H1 (cell line): ENCODE measurements around the gene MUC5AC. TPM values are rescaled to one million over a fixed set of nuclear protein-coding genes. Genes with fewer than 3 reads are reported as not detected.

Experiments
- CTCF ChIA-PET: fragments of 300-600 bp; sonication (Branson Sonifier 250); formaldehyde crosslinking; loops from one replicate; lab custom pipeline; 2021; ENCODE audit not compliant: partially characterized antibody; lab: Charles Lee
- POLR2A ChIA-PET: fragments of 300-600 bp; sonication (Branson Sonifier 250); formaldehyde crosslinking; loops from one replicate; lab custom pipeline; 2021; ENCODE audit warnings: inconsistent platforms; ENCODE audit not compliant: partially characterized antibody; lab: Charles Lee
- DNase-seq, 2 experiments: peaks; one replicate each; pipeline versions ENCODE4 v3.0.0 to v3.0.0-alpha.2; 2010 to 2022; ENCODE audit warnings: low spot score in 2 of 2, low read depth in 1 of 2, mixed read lengths in 1 of 2
- FAIRE-seq: peaks from 2 replicates; lab custom pipeline; 2011; peaks lifted over from hg19 to GRCh38; lab: Jason Lieb, UNC
- H2AFZ ChIP-seq: 2 replicates; pipeline ENCODE4 v1.8.1; 2012; ENCODE audit warnings: low read length, inconsistent platforms
- H2AK5ac ChIP-seq: 2 replicates; pipeline ENCODE4 v1.6.1; 2013; ENCODE audit warnings: low read depth, low read length
- H2BK120ac ChIP-seq: replicated peaks from 2 replicates; pipeline ENCODE3; 2013; ENCODE audit warnings: low read depth, low read length, inconsistent platforms
- H2BK12ac ChIP-seq: 2 replicates; pipeline ENCODE4 v1.6.1; 2013; ENCODE audit warnings: low read depth, low read length
- H2BK15ac ChIP-seq: 2 replicates; pipeline ENCODE4 v1.6.1; 2013; ENCODE audit warnings: low read length
- H2BK20ac ChIP-seq: 2 replicates; pipeline ENCODE4 v1.6.1; 2013; ENCODE audit warnings: low read length
- H2BK5ac ChIP-seq: 2 replicates; pipeline ENCODE4 v1.6.1; 2013; ENCODE audit warnings: low read depth, low read length
- H3K14ac ChIP-seq: 2 replicates; pipeline ENCODE4 v1.6.1; 2013; ENCODE audit warnings: inconsistent platforms; ENCODE audit not compliant: insufficient read length
- H3K18ac ChIP-seq: 2 replicates; pipeline ENCODE4 v1.6.1; 2013; ENCODE audit warnings: low read length; ENCODE audit errors: extremely low read depth
- H3K23ac ChIP-seq: 2 replicates; pipeline ENCODE4 v1.6.1; 2013; ENCODE audit warnings: inconsistent platforms; ENCODE audit not compliant: insufficient read length
- H3K23me2 ChIP-seq: 2 replicates; pipeline ENCODE4 v1.6.1; 2013; ENCODE audit warnings: low read depth, low read length
- H3K27ac ChIP-seq: 2 replicates; pipeline ENCODE4 v1.6.1; 2011; ENCODE audit warnings: low read depth, low read length, inconsistent platforms
- H3K27me3 ChIP-seq, 4 experiments: replicated peaks in 1 of 4; 1 replicate in 1 of 4; 2 replicates in 3 of 4; pipeline versions ENCODE4 v1.6.1 to v1.8.1; 2011 to 2013; ENCODE audit warnings: low read length in 3 of 4, mild to moderate bottlenecking in 3 of 4, inconsistent platforms in 2 of 4, mixed read lengths in 2 of 4, moderate library complexity in 1 of 4; ENCODE audit not compliant: control insufficient read depth in 3 of 4, insufficient read depth in 3 of 4; ENCODE audit errors: extremely low read depth in 1 of 4
- H3K36me3 ChIP-seq, 4 experiments: 2 replicates each; pipeline versions ENCODE4 v1.6.1 to v1.8.1; 2011 to 2013; ENCODE audit warnings: mild to moderate bottlenecking in 4 of 4, low read length in 3 of 4, moderate library complexity in 2 of 4, control low read depth in 1 of 4, inconsistent platforms in 1 of 4; ENCODE audit not compliant: insufficient read depth in 4 of 4, control insufficient read depth in 2 of 4
- H3K4ac ChIP-seq: replicated peaks from 2 replicates; pipeline ENCODE3; 2013; ENCODE audit warnings: low read length, low read depth, mixed read lengths, inconsistent platforms; ENCODE audit not compliant: insufficient read length
- H3K4me1 ChIP-seq, 4 experiments: replicated peaks in 1 of 4; 1 replicate in 1 of 4; 2 replicates in 3 of 4; pipeline versions ENCODE4 v1.6.1 to v1.8.1; 2011 to 2013; ENCODE audit warnings: low read length in 3 of 4, inconsistent platforms in 2 of 4, mixed read lengths in 1 of 4; ENCODE audit not compliant: insufficient read depth in 4 of 4, control insufficient read depth in 3 of 4
- H3K4me2 ChIP-seq, 2 experiments: 2 replicates each; pipeline versions ENCODE4 v1.6.1 to v1.8.1; 2011 to 2013; ENCODE audit warnings: low read depth in 2 of 2, low read length in 2 of 2, control low read depth in 1 of 2, inconsistent platforms in 1 of 2, mild to moderate bottlenecking in 1 of 2; ENCODE audit not compliant: insufficient read depth in 1 of 2
- H3K4me3 ChIP-seq, 4 experiments: fragments of 200-600, 300-600 bp in 1 of 4; sonication (generic), shearing (Covaris generic), sonication (Bioruptor Twin) in 1 of 4; 2 replicates each; pipeline versions ENCODE4 v1.5.1 to v1.8.1; 2011 to 2016; ENCODE audit warnings: low read length in 4 of 4, low read depth in 3 of 4, control low read depth in 2 of 4, inconsistent platforms in 2 of 4, mild to moderate bottlenecking in 2 of 4, mixed read lengths in 1 of 4, moderate library complexity in 1 of 4; ENCODE audit not compliant: insufficient read depth in 2 of 4; ENCODE audit errors: extremely low read depth in 1 of 4
- H3K56ac ChIP-seq: replicated peaks from 2 replicates; pipeline ENCODE3; 2013; ENCODE audit warnings: low read depth, mild to moderate bottlenecking, mixed read lengths, low read length, inconsistent platforms; ENCODE audit not compliant: insufficient read length
- H3K79me1 ChIP-seq: 2 replicates; pipeline ENCODE4 v1.6.1; 2013; ENCODE audit warnings: low read depth, low read length, control low read depth
- H3K79me2 ChIP-seq, 2 experiments: 2 replicates each; pipeline versions ENCODE4 v1.6.1 to v1.8.1; 2012 to 2013; ENCODE audit warnings: low read length in 2 of 2, mild to moderate bottlenecking in 2 of 2, inconsistent platforms in 1 of 2; ENCODE audit not compliant: insufficient read depth in 2 of 2, control insufficient read depth in 1 of 2
- H3K9ac ChIP-seq, 4 experiments: replicated peaks in 1 of 4; 1 replicate in 1 of 4; 2 replicates in 3 of 4; pipeline versions ENCODE4 v1.6.1 to v1.8.1; 2011 to 2013; ENCODE audit warnings: low read depth in 3 of 4, low read length in 3 of 4, control low read depth in 2 of 4, mild to moderate bottlenecking in 2 of 4, moderate library complexity in 2 of 4, inconsistent platforms in 1 of 4; ENCODE audit errors: extremely low read depth in 1 of 4
- H3K9me3 ChIP-seq, 2 experiments: 2 replicates each; pipeline versions ENCODE4 v1.6.1 to v1.8.1; 2012 to 2013; ENCODE audit warnings: mild to moderate bottlenecking in 2 of 2, moderate library complexity in 2 of 2, control low read depth in 1 of 2, inconsistent platforms in 1 of 2, low read depth in 1 of 2, low read length in 1 of 2, mixed read lengths in 1 of 2; ENCODE audit not compliant: insufficient read depth in 2 of 2
- H4K20me1 ChIP-seq, 2 experiments: replicated peaks in 1 of 2; 2 replicates each; pipeline versions ENCODE3 to v1.8.1; 2011 to 2013; ENCODE audit warnings: inconsistent platforms in 2 of 2, low read length in 2 of 2, mild to moderate bottlenecking in 1 of 2; ENCODE audit not compliant: insufficient read depth in 2 of 2, control insufficient read depth in 1 of 2
- H4K5ac ChIP-seq: 2 replicates; pipeline ENCODE4 v1.6.1; 2013; ENCODE audit warnings: low read length, low read depth, mixed read lengths, inconsistent platforms; ENCODE audit not compliant: insufficient read length
- H4K8ac ChIP-seq: 2 replicates; pipeline ENCODE4 v1.8.0; 2013; ENCODE audit warnings: mild to moderate bottlenecking, moderate library complexity, low read length, inconsistent platforms; ENCODE audit not compliant: insufficient read depth; ENCODE audit errors: extremely low read depth
- H4K91ac ChIP-seq: replicated peaks from 2 replicates; pipeline ENCODE3; 2013; ENCODE audit warnings: low read length, mixed read lengths, inconsistent platforms; ENCODE audit not compliant: insufficient read length
- CHD2 ChIP-seq: IDR thresholded peaks from 2 replicates; pipeline ENCODE4 v1.6.1; 2012; ENCODE audit warnings: low read length, improper control_type of control experiment
- CREB1 ChIP-seq: IDR thresholded peaks from 2 replicates; pipeline ENCODE4 v1.6.1; 2012; ENCODE audit warnings: inconsistent platforms
- EGR1 ChIP-seq: IDR thresholded peaks from 2 replicates; pipeline ENCODE4 v1.6.1; 2011; ENCODE audit warnings: low read depth, low read length, borderline replicate concordance
- EZH2 ChIP-seq: fragments of 200-600 bp; sonication (generic); IDR thresholded peaks from 2 replicates; pipeline ENCODE4 v1.7.1; 2012; ENCODE audit warnings: low read depth, mild to moderate bottlenecking, moderate library complexity, low read length, inconsistent platforms; ENCODE audit not compliant: severe bottlenecking
- KDM4A ChIP-seq: IDR thresholded peaks from one replicate; pipeline ENCODE4 v1.7.1; 2012; ENCODE audit warnings: low read depth, mild to moderate bottlenecking, moderate library complexity, low read length, inconsistent platforms; ENCODE audit not compliant: severe bottlenecking
- RAD21 ChIP-seq, 2 experiments: IDR thresholded peaks in 1 of 2; conservative IDR thresholded peaks in 1 of 2; 2 replicates each; pipeline ENCODE4 v1.6.1; 2011; ENCODE audit warnings: low read depth in 2 of 2, low read length in 2 of 2, improper control_type of control experiment in 1 of 2, inconsistent platforms in 1 of 2, mild to moderate bottlenecking in 1 of 2, moderate library complexity in 1 of 2
- RNF2 ChIP-seq: fragments of 200-900, 300-1000 bp; sonication (generic); IDR thresholded peaks from 2 replicates; pipeline ENCODE4 v1.7.1; 2016; ENCODE audit warnings: borderline replicate concordance, low read depth, mild to moderate bottlenecking, antibody characterized with exemption, low read length; ENCODE audit not compliant: poor library complexity, severe bottlenecking; ENCODE audit errors: missing control alignments
- SIRT6 ChIP-seq: IDR thresholded peaks from one replicate; pipeline ENCODE4 v1.7.1; 2012; ENCODE audit warnings: low read length, inconsistent platforms
- SP2 ChIP-seq: IDR thresholded peaks from 2 replicates; pipeline ENCODE4 v1.6.1; 2012; ENCODE audit warnings: mild to moderate bottlenecking, low read length, inconsistent platforms
- SUZ12 ChIP-seq: fragments of 200-600 bp; sonication (generic); IDR thresholded peaks from 2 replicates; pipeline ENCODE4 v1.6.1; 2012; ENCODE audit warnings: mild to moderate bottlenecking, inconsistent platforms, low read length, moderate library complexity, mixed read lengths
- TCF12 ChIP-seq: IDR thresholded peaks from 2 replicates; pipeline ENCODE4 v1.6.1; 2011; ENCODE audit warnings: low read depth, mild to moderate bottlenecking, low read length
- WGBS, 2 experiments: shearing (Covaris generic) in 1 of 2; methylation state at CpG; one replicate each; pipeline versions ENCODE4 v1.1.6 to v1.1.7; 2013 to 2015; ENCODE audit warnings: low lambda C conversion rate in 2 of 2, mixed read lengths in 2 of 2, inconsistent platforms in 1 of 2, low coverage in 1 of 2, missing lambda C conversion rate in 1 of 2; ENCODE audit not compliant: insufficient replicate concordance in 2 of 2, insufficient coverage in 1 of 2, insufficient read length in 1 of 2; ENCODE audit errors: extremely low coverage in 1 of 2, missing lambda C conversion rate in 1 of 2; 5-methylcytosine and 5-hydroxymethylcytosine counted together
- polyA plus RNA-seq, 7 experiments: library from polyadenylated mRNA; depleted of rRNA in 3 of 7; stranded (reverse) in 5 of 7; unstranded in 2 of 7; fragments of >200 nt in 5 of 7; fragments of 200-250 nt in 2 of 7; gene quantifications; 1 replicate in 5 of 7; 2 replicates in 1 of 7; 4 replicates in 1 of 7; pipeline versions ENCODE4 v1.2.1 to v1.2.3, GENCODE V29; 2011 to 2013; ENCODE audit warnings: missing spikeins in 2 of 7, mixed read lengths in 2 of 7
- total RNA-seq: library from RNA; stranded (reverse); fragmentation: NEBNext Ultra II Directional; extraction: Animal tissue kit (Norgen Biotek cat#: 25700); gene quantifications from 2 replicates; pipeline ENCODE4 v1.2.1, GENCODE V29; 2021

Gene MUC5AC
- total and polyA plus RNA-seq, 2 of the 8 experiments (the other 6 are each of a cell fraction or from before 2014, with no cell fraction given): not detected

- Histone ChIP-seq H3K27me3 (no peaks in the 10 kb centered on the region), H2BK20ac (no peak overlapping the region), H3K4me2 (no peak overlapping the region), H4K91ac (no peak overlapping the region), H2BK15ac (no peak overlapping the region), H3K18ac (no peak overlapping the region), H2AK5ac (no peak overlapping the region), H3K4me3 (no peak overlapping the region), H3K79me2 (no peaks in the 10 kb centered on the region), H4K20me1 (peaks cover 0 to 1% of the 10 kb centered on the region in 2 experiments), H4K8ac (no peak overlapping the region), H3K4me1 (no peaks in the 10 kb centered on the region; a peak in 1 of 7 replicates), H3K23ac (no peak overlapping the region), H3K4ac (no peak overlapping the region), H3K56ac (no peak overlapping the region), H4K5ac (no peak overlapping the region), H3K23me2 (no peaks in the 10 kb centered on the region), H2AFZ (no peak overlapping the region), H3K14ac (no peak overlapping the region), H2BK5ac (no peak overlapping the region), H3K36me3 (no peaks in the 10 kb centered on the region), H3K27ac (no peak overlapping the region), H2BK120ac (no peak overlapping the region), H2BK12ac (no peak overlapping the region), H3K79me1 (no peaks in the 10 kb centered on the region), H3K9ac (no peak overlapping the region), H3K9me3 (peaks cover 0 to 4% of the 10 kb centered on the region in 2 experiments; a peak in 1 of 4 replicates)
- FAIRE-seq (no peak), DNase-seq (peak in 1 of 2 experiments; percentile 36)
- 90% methylated on average over 21 of the region's 23 CpGs; no CpG with 5 or more reads in 1 of the 2 experiments for WGBS, 2 experiments
- TF ChIP-seq SP2 (no peak), RAD21 (IDR thresholded peaks at IDR 0.05 in 1 of 2, conservative IDR thresholded peaks at IDR 0.05 in 1 of 2; ENCODE audit: low read depth in 2 of 2, low read length in 2 of 2) (no peak), SIRT6 (no peak), TCF12 (no peak), CHD2 (no peak), EZH2 (no peak), EGR1 (no peak), SUZ12 (no peak), RNF2 (no peak), CREB1 (no peak), KDM4A (no peak)
- POLR2A ChIA-PET: no interaction called here
- CTCF ChIA-PET: interaction anchor here (0.7 to 1.5 kb wide), 2 partner anchors 9 to 14 kb away, joined by 3 read pairs; no protein-coding TSS in a partner anchor
These were observed 77.7 kb downstream of the MUC5AC start for GRCh38 chr11:1235306-1235900.
